GM18517 (cell line): ENCODE data around the gene ZNF319.

Experiments
- ATAC-seq: cut with Tn5 transposase; IDR thresholded peaks from one replicate; pipeline ENCODE4 v1.9.1; 2021; ENCODE audit warnings: mild to moderate bottlenecking, moderate library complexity; ENCODE audit not compliant: unreplicated experiment

Gene ZNF319

DNA sequence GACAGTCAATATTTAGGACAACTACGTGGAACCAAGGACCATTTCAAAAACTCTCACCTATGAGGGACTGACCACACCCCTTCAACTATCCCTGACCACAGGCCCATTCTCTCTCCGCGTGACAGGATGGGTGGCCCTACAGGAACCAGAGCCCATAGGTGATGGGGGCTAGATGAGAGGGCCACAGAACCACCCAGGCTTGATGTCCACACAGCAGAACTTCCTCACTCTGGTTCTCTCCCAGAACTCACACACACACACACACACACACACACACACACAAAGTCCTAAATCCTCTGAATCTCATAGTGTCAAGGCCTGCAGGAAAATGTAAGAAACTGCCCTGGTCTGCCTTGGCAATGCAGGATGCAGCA is 1.5 kb downstream of the ZNF319 start:
- no peak for ATAC-seq

DNA sequence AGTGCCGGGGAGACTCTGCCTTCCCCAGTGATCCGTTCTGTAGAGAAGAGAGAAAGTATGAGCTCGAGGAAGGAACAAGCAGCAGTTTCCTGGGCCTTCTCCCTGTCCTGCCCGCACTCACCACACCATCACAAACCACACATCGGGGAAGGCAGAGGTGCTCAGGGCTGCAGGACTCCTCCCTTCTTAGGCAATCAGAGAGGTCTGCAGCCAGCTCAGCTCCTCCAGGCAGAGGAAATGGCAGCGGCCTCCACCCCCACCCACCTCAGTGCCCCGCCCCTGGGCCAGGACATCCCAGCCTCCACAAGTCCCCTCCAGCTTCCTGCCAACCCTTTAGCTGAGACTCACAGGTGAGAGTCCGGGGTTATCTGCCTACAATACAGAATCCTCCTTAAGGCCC is 2.0 kb downstream of the ZNF319 start:
- no peak for ATAC-seq

DNA sequence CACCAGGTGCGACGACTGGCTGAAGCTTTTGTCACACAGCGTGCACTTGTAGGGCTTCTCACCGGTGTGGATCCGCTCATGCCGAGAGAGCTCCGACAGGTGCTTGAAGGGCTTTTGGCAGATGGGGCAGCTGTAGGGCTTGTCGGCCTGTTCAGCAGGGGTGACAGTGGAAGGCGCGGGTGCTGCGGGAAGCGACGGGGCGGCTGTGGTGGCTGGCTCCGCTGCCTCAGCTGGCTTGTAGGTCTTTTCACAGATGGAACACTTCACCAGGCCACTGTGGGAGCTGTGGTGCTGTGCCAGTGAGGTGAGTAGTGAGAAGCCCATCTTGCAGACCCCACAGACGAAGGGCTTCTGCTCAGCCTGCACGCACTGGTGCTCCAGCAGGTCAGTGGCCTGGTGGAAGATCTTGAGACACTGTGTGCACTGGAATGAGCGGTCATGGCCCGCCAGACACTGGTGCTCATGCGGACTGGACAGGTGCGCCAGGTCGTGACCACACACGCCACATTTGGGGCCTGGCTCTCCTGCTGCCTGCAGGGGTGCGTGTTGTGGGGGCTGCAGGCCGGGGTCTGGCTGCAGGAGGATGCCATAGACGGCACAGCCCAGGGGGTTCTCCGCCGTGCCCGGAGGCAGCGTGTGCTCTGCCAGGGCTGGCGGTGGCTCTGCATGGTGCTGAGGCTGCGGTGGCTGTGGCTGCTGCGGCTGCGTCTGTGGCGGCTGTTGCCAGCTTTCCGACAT is 2.8 kb downstream of the ZNF319 start:
- ATAC-seq = no peak

DNA sequence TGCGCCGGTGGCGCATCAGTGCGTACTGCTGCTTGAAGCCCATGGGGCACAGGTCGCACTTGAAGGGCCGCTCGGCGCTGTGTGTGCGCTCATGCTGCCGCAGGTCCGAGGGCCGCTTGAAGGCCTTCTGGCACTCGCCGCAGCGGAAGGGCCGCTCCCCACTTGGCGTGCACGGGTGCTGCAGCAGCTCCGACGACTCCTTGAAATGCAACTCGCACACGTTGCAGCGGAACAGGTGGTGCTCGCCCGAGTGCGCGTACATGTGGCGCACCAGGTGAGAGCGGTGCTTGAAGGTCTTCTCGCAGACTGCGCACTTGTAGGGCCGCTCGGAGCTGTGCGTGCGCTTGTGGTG is 3.3 kb downstream of the ZNF319 start:
- no peak for ATAC-seq

DNA sequence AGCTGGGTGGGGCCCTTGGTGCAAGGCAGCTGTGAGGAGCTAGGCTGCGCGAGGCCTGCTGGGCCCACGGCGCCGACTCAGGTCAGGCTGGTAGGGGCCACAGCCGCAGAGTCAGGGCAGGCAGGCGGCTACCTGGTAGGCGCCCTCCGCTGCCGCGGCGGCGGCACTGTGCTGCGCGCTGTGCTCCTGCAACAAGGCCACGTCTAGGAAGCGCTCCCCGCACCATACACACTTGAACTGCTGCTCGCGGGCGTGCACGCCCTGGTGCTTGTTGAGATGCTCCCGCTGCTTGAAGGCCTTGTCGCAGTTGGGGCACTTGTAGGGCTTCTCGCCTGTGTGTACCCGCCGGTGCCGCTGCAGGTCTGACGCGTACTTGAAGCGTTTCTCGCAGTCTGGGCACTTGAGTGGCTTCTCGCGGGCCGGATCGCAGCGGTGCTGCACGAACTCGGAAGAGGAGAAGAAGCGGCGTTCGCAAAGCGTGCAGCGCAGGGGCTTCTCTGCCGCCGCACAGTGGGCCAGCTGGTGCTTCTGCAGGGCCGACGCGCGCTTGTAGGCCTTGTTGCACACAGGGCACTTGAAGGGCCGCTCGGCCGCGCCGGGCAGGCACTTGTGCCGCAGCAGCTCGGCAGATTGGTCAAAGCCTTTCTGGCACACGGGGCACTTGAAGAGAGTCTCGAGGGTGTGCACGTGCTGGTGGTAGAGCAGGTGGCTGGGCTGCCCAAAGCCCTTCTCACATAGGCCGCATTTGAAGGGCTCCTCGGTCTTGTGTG is 3.9 kb downstream of the ZNF319 start:
- ATAC-seq = no peak

DNA sequence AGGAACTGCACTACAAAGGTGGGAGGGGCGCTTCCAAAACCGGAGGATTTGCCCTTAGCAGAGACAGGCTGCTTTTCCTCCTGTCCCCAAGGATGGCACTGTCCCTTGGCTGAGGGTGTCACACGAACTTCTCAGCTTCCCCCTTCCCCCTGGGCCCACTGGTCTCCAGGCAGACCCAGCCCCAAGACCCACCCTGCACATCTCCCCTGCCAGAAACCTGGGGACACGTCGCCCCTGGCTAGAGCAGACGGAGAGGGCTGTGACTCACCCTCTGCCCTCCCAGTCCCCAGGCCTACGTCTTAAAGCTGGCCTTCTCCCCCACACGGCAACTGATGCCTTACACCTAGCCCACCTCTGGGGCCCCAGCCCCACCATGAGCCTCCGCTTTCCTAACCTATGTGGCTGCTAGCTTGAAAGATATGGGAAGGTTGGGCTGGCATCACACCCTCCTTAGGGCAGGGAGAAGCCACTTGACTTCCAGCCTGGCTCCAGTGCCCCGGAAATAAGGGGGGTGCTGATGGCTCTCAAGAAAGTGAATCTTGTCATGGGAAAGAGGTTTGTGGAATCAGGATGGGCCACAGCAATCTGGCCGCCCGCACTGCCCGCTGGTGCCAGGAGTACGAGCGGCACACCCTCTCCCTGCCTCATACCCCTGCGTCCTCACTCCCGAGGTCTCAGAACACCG is 4.6 kb downstream of the ZNF319 start:
- ATAC-seq = no peak

DNA sequence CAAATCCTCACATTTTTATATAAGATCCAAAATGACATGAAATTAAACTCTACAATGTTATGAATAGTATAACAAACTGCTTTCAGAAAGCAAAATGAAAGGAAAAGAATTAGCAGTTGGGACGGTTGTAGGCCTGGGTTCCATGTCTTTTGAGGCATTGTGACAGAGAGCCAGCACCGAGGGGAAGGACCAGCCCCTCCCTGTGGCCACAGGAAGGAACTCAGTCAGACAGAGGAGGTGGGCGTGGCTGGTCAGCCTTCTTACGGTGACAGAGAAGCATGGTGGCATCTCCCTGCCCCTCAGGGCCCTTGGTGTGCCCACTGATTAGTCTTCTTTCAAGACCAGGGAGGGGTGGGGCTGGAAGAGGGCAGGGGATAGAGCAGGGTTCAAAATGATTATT is 5.7 kb downstream of the ZNF319 start:
- no peak for ATAC-seq

DNA sequence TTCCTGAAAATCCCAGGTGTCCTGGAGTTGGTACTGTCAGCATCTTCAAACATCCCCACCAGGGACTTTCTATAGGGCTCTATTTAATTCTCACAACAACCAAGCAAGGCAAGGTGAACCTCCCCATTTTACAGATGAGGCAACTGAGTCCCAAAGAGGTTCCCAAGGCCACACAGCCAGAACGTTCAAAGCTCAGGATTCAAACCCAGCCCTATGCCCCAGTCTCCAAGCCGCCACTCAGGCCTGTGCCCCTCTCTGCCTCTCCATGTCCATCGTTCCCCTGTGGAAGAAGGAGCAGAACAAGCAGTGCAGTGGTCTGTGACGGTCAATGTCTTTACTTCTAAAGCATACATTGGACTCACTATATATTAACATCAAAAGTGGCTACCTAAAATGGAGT is 6.1 kb downstream of the ZNF319 start:
- no peak for ATAC-seq

DNA sequence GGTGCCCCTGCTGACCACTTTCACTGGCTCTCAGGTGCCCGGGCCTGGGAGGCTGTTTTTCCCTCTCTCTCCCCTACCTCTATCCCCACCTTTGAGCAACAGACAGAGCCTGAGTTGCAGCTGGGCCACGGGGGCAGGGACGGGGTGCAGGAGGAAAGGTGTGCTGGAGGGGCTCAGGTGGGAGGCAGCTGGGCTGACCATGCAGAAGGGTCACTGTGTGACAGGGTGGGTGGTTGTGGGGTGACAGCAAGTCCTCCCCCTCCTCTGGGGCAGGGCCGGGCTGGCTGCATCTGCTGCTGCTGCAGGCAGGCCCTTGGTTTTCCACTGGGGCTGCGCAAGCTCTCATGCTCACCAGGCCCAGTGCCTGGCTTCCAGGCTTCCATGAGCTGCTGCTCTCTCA is 6.6 kb downstream of the ZNF319 start:
- ATAC-seq = no peak

DNA sequence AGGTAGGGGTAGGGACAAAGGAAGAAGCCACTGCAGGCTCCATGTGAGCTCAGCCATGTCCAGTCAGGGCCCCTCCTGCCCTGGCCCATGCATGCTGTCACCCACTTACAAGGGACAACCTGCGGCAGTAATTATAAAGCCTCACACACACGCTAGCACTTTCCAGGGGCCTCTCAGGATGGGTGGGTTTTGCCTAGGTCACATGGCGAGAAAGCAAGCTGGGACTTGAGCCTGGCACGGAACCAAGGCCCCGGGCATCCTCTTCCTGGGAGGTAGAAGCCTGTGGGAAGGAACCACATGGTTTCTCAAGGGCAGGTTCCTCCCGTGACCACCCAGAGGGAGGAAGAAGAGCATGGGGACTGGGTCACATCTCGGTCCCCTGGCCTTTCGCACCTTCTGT is 7.0 kb downstream of the ZNF319 start:
- no peak for ATAC-seq

DNA sequence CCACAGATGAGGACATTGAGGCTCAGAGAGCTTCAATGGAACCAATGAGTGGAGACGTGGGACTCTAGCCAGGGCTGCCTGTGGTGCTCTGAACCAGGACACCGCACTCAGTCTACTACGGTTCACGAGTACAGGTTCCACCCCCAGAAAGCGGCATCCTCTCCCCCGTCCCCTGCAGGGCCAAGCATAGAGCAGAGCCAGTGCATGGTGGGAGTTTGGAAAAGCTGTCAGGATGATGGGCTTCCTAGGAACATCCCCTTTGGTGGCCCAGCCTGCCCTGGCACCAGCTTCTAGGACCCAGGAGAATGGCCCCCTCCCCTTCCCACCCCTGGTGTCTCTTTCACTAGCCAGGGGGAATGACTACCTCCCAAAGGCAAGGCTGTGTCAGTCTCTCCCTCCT is 8.4 kb downstream of the ZNF319 start:
- no peak for ATAC-seq

DNA sequence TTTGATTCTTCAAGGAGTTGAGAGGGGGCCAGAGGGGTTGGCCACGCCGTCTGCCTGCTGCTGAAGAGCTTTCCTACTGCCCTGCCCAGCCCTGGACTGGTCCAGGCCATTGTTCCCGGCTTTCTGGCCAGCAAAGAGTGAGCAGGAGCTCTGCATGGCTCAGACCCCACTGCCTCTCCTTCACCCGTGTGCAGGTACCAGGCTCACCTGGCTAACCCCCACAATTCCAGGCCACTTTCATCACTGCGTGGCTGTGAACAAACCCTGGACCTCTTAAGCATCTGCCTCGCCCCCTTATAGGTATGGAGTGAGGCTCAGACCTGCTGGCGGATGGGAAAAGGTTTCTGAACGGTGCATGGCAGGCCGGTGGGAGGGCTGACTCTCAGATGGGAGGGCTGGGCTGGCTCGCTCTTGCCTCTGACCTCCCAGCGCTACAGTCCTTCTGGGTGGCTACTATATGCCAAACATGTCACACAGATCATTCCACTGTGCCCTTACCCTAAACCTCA is 8.9 kb downstream of the ZNF319 start:
- no peak for ATAC-seq

DNA sequence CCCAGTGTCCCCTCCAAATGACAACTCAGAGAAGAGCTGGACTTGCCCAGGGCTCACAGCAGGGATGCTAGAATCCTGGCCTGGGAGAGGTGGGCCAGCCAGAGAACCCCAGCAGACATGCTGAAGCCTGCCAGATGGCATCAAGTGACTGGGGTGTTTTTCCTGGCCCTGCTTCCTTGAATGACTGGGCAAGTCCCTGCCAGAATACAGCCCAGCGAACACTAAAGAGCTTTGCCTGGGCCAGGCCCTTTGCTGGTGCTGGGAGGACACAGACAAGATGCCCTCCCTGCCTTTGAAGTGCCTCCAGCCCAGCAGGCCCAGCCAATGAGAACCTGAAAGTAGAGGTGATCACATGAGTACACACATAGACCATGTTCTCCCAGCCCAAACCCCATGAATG is 11.5 kb downstream of the ZNF319 start:
- ATAC-seq = no peak

DNA sequence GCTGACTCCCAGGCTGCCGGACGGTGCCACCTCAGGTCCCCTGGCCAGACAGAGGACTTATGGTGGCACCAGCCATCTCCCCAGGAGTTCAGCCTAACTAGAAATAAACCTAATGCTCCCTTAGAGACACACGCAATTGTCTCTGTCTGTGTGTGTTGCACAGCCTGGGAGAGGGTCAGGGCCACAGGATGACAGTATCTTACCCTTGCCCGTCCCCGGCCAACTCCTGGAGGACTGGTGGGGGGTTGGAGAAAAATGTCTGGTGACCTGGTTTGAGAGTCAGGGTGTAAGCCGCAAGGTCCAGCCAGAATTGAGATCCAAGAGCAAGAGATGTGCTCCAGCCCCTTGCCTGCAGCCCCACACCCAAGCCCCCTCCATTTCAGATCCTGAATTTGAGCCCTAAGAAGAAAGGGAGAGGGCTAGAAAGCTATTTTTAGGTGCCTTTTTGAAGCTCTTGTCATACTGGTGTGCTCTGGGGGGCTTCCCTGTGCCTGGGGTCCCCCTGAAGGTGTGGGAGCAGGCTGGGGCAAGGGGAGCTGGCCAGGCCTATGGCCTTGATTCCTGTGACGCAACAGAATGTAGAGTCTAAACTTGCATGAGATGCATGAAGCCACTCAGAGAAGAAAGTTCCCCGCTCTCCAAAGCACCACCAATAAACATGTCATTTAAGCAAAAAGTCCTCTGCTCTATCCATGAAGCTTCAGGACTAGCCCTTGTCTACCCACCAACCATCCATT is 12.9 kb downstream of the ZNF319 start:
- ATAC-seq = no peak

DNA sequence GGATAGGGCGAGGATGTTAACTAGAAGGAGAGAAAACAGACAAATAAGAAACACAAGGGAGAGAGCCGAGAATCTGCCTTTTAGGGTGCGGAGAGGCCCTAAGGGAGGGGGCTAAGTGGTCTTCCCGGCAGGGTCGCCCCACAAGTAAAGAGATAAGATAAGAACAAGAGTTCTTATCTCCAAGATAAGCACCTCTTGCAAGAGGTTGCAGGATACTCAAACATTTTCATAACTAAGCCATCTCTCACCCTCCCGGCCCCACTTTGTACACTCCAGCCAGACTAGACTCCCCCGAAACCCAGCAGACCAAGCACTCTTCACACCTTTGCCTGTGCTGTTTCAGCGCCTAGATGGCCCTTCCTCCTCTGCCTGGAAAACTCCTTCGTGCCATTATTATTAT is 14.3 kb downstream of the ZNF319 start:
- ATAC-seq = no peak

DNA sequence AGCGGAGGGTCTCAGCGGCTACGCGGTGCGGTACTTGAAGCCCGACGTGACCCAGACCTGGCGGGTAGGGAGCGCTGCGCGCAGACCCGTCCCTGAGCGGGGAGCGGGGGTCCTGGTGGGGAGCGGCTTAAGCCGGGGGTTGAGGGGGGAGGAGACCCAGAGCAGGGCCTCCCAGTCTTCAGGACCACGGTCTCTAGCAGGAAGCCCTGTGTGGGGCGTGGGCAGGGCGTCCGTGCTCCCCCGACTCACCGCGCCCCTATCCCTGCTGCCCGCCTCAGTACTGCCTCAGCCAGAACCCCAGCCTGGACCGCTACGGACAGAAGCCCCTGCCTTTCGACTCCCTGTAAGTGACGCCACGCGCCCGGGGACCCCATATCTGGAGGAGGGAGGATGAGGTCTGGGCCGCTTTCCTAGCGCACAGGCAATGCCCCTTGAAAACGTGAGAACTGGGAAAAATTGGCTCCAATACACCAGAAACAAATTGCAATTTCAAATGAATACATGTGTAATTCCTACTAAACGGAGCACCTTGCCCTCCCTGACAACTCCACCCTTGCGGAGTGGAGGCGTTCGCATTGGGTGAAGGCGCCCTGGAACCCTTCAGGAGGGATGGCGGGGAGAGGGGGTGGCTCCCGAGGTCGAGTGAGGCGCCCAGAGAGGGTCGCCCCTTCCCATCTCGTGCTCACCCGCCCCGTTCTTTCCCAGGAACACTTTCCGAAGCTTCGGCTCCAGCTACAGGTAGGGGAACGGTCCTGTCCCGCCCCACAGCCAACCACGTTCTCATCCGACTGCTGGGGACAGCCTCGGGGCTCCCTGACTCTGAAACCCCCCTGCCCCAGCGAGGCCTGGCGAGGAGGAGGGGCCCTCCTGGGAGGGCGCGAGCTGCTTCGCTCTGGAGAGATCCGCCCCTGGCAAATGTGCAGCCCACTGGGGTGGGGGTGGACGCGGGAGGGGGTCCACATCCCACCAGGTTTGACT is 15.0 kb downstream of the ZNF319 start:
- no peak for ATAC-seq

DNA sequence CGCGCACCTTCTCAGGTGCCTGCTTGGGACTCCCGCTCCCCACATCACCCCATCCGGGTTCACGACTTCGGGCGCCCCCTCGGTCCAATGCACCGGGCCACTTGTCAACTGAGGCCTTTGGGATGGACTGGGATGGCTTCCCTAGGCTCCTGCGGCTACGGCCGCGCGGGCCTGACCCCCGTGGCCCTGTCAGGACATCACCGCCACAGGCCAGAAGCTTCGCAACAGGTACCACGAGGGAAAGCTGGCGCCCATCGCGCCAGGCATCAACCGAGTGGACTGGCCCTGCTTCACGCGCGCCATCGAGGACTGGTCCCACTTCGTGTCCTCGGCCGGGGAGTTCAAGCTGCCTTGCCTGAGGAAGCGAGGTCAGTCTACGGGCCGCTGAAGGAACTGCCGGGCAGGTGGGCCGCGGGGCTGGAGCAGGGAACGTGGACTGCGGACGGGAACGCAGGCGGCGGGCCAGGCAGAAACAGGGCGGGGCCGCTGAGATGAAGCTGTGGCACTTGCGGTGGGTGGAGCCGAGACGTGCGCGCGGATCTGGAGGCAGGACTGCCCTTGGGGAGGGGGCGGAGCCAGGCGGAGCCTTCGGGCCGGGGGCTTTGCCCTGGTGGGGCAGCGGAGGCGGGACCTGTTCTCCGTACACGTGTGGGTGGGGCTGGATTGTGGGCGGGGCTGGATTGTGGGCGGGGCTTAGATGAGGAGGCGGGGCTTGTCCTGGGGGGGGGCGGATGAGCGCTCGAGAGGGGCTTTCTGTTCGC is 15.8 kb downstream of the ZNF319 start:
- no peak for ATAC-seq

DNA sequence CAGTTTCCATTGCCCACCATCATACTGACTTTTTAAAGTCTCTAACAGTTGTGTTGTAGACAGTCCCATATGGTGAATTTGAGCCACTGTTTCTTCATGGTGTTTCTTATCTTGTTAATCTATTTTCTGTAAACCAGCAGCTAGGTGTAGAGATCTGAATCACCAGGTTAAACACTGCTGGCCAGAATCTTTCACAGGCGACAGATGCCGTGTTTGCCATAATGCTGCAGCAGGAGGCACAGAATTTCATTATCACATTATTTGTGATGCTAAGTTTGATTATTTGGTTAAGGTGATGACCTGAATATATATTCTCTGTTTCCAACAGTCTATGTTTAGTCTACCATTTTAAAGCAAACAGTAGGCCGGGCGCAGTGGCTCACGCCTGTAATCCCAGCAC is 18.1 kb downstream of the ZNF319 start:
- ATAC-seq = no peak

DNA sequence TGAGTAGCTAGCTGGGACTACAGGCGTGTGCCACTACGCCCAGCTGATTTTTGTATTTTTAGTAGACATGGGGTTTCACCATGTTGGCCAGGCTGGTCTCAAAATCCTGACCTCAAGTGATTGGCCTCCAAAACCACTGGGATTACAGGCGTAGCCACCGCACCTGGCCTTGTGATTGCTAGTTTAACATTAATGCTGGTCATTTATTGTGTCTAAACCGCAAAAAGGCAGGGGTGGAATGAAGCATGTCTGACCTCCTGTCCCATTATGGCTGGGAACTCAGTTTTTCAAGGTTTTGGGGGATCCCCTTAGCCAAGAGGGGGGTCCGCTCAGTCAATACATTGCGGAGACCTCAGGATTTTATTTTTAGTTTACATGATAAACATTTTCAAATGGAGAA is 18.8 kb downstream of the ZNF319 start:
- no peak for ATAC-seq
